Measurements from ENCODE around the gene CLEC14A.

CLEC14A gene

DNA sequence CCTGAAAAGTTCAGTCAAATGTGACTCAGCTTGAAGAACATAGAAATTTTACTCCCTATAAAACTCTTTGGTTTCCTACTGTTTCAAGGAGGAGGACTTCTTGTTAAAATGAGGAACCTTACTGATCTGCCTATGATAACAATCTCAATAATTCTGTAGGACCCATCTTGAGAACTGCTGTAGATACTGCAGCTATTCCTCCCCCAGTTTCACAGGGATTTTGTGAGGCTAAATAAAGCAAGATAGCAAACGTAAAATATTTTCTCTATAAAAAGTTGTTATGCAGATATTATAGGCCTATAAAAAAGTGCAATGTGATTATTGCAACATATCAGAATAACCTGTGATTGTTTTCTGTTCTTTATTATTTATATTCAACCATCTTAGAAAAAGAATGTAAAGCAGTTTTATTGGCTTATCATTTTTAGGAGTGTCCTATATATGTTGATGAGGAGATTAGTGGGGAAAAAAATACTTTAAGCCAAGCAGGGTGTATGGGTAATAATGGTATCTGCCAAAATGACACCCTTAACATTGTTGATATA, 12.1 kb downstream of the CLEC14A start:
- DNase-seq: peak; percentile 21

DNA sequence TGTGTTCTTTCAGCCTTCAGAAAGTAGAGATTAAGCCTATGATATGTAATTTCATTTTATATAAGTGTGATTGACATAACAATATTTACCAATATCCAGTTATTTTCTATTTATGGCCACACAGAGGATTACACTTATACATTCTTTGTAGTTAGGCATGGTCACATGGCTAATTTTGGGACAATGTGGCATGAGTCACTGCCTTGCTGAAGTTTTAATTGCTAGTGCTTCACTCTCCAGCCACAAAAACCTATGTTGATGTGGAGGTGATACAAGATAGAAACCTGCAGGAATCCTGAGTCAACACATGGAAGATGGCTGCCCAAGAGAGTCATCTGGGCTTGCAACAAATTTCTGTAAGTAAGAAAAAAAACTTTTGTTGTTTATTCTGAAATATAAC, 17.0 kb downstream of the CLEC14A start:
- no peak for DNase-seq

DNA sequence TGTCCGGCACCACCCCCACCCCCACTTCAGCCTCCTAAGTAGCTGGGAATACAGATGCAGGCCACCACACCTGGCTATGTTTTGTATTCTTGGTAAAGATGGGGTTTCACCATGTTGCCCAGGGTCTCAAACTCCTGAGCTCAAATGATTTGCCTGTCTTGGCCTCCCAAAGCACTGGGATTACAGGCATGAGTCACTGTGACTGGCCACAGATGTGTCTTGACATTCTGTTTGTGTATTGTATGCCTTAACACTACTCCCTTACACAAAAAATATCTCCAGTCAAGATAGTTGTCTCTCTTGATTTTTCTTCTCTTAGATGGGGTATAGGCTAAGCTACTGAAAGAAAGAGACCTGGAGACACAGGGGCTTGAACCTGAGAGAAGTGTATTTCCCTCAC, 17.6 kb downstream of the CLEC14A start:
- DNase-seq: peak; percentile 2

DNA sequence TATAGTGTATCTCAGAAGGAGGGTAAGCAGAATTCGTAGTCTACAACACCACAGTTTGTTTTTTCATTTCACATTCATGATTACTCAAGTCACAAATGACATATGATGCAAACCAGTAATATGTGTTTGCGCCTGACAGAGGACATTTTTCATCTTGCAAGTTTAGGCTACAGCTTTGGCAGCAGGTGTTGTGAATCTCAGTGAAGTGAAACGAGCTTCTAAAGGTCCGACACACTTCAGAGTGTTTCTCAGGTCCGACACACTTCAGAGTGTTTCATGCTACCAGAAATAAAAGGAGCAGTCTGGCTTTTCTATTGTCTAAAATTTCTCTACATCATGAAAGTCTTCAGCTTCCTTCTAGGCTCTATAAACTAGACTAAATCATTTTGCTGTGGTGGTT, 22.7 kb downstream of the CLEC14A start:
- DNase-seq: no peak

DNA sequence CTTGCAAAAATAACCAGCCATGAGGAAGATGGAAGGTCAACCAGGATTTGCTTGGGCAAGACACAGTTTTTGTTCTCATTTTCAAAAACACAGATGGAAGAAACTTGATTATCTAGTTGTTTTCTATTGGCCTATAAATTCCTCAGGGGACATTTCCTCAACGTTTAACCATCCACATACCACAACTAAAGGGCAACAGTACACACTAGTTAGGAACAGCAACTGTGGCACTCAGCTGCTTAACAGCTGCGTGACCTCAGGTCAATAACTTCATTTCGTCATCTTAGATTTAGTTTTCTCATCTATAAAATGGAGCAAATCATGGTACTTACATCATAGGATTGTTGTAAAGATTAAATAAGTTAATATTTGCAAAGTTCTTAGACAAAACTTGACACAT, 29.5 kb downstream of the CLEC14A start:
- DNase-seq: peak; percentile 89

DNA sequence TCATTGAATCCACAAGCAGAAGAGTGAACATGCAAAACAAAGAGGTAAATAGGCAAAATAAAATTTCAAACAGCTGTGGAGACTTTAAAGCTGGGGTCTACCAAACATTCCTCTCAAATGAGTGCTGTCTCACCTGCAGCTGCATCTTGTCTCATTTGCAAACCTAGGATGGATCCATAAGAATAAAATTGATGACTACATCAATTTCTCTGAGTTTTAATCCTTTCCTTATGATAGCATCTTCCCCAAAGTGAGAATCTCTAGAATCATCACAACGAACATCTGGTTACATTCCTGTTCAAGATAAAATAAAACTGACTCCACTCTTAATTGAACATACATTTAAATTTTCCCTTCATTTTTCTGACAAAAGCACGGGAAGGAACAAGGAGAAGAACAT, 29.9 kb downstream of the CLEC14A start:
- no peak for DNase-seq

DNA sequence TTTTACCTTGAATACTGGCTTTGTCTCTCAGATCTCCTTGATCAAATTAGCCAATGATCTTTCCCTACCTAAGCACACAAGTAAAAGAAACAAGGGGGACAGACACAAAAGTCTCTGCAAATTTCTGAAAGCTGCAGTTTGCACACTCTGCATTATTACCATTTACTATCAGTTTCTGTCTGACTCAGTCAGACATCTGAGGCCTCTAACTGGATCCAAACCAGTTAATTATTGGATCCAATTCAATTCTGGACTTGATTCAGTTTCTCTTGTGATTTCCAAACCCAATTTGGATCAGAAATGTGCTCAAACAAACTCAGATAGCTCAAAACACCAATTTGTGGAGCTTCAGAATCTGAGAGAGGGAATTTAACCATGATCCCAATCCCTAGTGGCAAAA, 31.6 kb downstream of the CLEC14A start:
- no peak for DNase-seq

DNA sequence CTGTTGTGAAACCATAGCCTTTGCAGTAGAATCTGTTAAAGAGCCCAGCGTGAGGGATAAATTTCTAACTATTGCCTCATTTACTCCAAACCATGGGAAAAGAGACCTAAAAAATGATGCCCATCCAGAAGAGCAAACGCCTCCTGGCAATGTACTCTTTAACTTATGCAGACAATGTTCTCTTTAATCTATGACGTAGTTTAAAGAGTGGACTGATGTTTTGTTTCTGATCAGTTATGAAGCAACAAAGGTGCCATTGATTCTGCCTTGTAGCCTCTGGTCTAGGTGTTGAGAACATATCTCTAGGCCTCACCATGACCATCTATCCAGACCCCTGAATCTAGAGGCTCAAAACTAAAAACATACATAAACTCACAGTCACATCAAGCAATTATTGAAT, 34.8 kb downstream of the CLEC14A start:
- DNase-seq: no peak

DNA sequence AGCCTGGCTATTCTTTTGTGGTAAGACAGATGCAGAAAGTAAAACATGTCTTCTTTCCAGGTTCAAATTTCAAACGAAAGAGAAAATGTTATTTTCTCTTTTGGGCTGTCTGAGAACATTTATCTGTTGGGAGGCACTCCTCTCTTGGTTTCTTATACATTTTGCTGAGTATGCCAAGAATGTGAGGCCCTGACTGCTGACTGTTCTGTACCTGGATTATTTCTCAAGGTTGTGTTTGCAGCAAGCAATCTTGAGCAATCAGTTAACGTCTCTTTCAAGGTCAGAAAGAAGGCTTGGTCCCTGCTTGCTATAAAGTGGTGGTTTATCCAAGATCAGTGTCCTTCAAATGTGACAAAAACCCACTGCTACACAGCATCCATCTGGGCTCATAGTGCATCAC, 38.3 kb downstream of the CLEC14A start:
- no peak for DNase-seq

DNA sequence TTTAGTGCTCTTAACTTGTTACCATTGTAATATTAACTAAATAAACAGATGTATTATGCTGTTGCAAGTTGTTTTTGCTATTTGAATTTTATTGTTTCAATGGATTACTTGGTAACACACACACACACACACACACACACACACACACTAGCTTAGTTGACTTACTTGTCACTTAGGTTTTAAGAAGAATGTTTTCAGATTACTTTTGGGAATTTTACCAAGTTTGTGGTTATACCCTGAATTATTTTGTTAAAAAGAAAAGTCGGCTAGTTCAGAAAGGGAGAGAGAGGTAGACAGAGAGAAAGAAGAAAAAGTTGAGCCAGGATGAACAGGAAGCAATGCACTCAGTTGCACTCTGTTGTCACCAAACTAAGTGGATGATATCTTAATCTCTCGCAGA, 42.9 kb downstream of the CLEC14A start:
- DNase-seq: no peak

DNA sequence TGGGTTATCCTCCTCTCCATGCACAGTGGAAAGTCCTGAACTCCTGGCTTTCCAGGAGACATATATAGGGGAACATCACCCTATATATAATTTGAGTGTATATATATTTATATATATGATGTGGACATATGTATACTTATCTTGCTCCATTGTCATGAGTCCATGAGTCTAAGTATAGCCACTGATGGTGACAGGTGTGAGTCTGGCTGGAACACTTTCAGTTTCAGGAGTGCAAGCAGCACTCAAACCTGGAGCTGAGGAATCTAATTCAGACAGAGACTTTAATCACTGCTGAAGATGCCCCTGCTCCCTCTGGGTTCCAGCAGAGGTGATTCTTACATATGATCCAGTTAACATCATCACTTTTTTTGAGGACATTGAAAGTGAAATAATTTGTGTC, 43.8 kb downstream of the CLEC14A start:
- no peak for DNase-seq

DNA sequence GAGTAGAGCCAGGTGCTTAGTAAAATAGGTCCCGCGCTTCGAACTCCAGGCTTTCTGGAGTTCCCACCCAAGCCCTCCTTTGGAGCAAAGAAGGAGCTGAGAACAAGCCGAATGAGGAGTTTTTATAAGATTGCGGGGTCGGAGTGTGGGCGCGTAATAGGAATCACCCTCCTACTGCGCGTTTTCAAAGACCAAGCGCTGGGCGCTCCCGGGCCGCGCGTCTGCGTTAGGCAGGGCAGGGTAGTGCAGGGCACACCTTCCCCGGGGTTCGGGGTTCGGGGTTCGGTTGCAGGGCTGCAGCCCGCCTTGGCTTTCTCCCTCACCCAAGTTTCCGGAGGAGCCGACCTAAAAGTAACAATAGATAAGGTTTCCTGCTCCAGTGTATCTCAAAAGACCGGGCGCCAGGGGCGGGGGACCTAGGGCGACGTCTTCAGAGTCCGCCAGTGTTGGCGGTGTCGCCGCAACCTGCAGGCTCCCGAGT, 44.6 kb downstream of the CLEC14A start:
- no peak for DNase-seq

DNA sequence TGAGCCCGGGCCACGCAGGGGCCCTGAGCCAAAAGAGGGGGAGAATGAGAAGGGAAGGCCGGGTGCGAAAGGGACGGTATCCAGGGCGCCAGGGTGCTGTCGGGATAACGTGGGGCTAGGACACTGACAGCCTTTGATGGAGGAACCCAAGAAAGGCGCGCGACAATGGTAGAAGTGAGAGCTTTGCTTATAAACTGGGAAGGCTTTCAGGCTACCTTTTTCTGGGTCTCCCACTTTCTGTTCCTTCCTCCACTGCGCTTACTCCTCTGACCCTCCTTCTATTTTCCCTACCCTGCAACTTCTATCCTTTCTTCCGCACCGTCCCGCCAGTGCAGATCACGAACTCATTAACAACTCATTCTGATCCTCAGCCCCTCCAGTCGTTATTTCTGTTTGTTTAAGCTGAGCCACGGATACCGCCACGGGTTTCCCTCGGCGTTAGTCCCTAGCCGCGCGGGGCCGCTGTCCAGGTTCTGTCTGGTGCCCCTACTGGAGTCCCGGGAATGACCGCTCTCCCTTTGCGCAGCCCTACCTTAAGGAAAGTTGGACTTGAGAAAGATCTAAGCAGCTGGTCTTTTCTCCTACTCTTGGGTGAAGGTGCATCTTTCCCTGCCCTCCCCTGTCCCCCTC, 45.2 kb downstream of the CLEC14A start:
- no peak for DNase-seq

DNA sequence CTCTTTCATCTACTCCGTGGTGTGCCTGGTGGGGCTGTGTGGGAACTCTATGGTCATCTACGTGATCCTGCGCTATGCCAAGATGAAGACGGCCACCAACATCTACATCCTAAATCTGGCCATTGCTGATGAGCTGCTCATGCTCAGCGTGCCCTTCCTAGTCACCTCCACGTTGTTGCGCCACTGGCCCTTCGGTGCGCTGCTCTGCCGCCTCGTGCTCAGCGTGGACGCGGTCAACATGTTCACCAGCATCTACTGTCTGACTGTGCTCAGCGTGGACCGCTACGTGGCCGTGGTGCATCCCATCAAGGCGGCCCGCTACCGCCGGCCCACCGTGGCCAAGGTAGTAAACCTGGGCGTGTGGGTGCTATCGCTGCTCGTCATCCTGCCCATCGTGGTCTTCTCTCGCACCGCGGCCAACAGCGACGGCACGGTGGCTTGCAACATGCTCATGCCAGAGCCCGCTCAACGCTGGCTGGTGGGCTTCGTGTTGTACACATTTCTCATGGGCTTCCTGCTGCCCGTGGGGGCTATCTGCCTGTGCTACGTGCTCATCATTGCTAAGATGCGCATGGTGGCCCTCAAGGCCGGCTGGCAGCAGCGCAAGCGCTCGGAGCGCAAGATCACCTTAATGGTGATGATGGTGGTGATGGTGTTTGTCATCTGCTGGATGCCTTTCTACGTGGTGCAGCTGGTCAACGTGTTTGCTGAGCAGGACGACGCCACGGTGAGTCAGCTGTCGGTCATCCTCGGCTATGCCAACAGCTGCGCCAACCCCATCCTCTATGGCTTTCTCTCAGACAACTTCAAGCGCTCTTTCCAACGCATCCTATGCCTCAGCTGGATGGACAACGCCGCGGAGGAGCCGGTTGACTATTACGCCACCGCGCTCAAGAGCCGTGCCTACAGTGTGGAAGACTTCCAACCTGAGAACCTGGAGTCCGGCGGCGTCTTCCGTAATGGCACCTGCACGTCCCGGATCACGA, 46.0 kb downstream of the CLEC14A start:
- DNase-seq: no peak

DNA sequence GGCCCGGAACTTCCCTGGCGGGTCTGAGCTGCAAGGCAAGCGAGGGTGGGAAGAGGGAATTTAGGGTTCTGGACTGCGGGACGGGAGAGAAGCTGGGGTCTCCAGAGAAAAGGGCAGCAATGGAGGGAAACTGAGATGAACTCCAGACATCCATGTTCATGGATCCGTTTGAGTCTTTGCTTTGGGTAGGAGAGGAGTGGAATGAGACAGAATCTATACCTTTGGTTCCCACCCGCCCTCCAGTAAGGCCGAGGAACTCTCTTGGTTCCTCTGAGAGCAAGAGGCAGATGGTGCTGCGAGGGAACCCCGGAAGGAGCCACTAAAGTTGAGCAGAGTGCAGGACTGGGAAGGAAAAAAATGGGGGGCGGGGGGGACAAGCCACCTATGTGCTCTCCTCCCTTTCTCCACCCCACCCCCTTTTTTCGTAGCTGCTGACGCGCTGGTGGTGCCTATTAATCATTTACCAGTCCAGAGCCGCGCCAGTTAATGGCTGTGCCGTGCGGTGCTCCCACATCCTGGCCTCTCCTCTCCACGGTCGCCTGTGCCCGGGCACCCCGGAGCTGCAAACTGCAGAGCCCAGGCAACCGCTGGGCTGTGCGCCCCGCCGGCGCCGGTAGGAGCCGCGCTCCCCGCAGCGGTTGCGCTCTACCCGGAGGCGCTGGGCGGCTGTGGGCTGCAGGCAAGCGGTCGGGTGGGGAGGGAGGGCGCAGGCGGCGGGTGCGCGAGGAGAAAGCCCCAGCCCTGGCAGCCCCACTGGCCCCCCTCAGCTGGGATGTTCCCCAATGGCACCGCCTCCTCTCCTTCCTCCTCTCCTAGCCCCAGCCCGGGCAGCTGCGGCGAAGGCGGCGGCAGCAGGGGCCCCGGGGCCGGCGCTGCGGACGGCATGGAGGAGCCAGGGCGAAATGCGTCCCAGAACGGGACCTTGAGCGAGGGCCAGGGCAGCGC, 47.0 kb downstream of the CLEC14A start:
- no peak for DNase-seq

DNA sequence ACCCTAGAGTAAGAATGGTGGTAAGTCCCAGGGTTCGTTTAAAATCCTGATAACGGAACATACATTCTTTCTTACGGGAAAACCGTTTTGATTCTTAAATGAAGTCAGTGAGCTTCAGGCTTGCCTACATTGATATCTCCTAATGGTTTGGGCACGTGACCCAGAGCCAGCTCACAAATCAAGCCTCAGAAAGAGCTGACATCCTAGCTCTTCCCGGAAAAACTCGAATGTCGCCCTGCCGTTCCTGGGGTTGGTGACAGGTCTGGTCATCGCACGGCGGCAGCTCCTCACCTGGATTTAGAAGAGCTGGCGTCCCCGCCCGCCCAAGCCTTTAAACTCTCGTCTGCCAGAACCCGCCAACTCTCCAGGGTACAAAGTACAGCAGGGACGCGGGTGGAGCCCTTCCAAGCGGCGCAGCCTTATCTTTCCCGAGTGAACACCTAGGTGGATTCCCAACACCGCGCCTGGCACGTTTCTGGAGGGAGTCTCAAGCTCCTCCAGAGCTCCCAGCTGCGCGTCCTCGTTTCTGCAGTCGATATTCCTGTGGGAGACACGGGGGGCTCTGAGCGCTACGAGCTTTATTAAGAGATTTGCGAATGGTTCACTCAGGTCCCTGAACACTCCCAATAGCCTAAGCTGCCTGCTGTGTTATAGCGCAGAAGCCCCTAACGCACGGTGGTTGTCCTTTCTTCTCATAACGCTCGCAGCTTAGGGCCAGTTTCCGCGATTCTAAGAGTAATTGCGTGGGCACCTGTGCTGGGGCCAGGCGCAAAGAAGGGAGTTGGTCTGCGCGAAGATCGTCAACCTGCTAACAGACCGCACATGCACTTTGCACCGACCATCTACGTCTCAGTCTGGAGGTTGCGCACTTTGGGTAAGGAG, 47.9 kb downstream of the CLEC14A start, which contains the start of gene SSTR1:
SSTR1 (plus strand) TSS at position 169 of the 882 bp plus-strand sequence. CDS start 1,486 bp downstream, outside the sequence.
- DNase-seq: no peak

DNA sequence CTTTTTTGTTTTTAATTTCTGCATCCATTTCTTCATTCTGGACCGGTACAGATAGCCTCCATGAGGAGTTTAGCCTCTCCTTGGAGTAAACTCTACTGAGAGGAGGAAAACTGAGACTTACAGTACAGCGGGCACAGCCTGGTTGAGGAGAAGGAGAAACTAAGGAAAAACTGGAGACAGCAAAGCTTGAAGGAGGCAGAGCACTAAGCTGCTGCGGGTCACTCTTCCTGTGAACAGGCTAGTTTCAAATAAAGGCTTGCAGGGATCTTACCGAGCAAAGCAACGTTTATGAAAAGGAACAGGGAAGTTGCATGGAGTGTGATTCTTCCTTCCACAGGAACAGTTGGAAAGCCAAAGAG, 48.5 kb downstream of the CLEC14A start:
- DNase-seq: no peak

DNA sequence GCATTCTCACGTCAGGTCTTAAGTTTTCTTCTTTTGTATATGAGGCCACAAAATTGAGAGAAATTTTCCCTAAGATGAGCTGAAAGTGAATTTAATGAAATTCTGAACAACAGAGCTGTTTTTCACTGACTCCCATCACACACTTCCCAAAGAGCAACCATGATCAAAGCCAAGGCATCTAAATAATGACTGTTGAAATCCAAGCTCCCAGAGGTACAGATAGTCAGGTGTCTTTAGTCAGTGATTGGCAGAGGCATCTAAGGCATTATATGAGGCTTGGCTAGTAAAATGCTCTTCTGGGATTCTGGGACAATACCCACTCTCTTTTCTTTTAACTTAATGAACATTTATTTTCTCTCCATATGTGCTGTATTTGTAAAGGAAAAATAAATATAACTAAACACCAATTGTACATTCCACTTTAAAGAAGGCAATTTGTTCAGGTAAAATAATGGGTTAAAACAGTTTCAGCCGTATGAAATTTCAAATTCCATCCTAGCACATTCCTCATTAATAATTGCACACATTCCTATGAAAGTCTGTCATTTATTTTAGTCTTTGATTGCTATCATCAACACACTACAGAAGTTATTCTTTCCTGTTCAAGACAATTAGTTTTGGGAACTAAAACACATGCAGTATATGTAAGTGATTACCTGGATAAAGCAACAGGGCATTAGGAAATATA, 49.1 kb downstream of the CLEC14A start:
- DNase-seq: no peak

DNA sequence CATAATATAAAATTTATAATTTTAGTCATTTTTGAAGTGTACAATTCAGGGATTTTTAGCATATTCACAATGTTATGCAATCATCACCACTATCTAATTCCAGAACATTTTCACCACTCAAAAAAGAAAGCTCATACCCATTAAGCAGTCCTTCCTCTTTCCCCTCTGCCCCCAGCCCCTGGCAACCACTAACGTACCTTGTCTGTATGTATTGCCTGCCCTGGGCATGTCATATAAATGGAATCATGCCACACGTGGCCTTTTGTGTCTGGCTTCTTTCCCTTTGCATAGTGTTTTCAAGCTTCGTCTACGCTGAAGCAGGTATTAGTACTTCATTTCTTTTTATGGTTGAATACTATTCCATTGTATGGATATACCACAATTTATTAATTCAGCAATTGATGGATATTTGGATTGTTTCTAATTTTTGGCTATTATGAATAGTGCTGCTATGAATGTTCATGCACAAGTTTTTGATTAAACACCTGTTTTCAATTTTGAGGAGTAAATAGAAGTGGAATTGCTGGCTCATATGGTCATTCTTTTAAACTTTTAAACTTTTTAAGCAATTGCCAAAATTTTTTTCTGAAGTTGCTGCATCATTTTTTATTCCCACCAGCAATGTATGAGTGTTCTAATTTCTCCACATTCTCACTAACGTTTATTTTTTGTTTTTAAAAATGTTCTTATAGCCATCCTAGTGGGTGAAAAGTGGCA, 49.8 kb downstream of the CLEC14A start:
- no peak for DNase-seq

DNA sequence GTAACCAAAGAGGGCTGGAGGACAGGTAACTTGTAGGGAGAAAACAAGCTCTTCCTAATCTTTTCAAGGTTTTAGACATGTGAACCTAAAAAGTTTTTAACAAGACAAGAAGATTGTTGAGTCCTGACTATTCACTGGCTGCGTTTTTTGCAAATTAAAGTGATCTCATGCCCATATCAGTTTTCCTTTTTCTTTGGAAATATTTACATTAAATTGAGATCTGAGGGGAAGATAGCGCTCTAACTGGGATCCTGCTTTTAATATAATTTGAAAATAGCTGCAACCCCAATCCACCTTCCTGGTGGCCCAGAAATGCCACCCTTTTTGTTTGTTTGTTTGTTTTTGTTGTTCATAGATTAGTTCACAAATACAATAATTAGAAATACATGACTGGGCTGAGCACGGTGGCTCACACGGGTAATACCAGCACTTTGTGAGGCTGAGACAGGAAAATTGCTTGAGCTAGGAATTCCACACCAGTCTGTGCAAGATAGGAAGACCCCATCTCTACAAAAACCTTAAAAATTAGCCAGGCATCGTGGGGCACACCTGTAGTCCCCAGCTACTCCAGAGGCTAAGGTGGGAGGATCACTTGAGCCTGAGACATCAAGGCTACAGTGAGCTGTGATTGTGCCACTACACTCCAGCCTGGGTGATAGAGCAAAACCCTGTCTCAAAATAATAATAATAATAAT, 50.6 kb downstream of the CLEC14A start:
- DNase-seq: no peak

Data from MV-4-11 (cell line).